ENCODE measurements around the gene GLIS1. TPM values are rescaled to one million over a fixed set of nuclear protein-coding genes. Genes with fewer than 3 reads are reported as not detected.

GLIS1 gene
- polyA plus RNA-seq, 3 donors, result not detected

DNA sequence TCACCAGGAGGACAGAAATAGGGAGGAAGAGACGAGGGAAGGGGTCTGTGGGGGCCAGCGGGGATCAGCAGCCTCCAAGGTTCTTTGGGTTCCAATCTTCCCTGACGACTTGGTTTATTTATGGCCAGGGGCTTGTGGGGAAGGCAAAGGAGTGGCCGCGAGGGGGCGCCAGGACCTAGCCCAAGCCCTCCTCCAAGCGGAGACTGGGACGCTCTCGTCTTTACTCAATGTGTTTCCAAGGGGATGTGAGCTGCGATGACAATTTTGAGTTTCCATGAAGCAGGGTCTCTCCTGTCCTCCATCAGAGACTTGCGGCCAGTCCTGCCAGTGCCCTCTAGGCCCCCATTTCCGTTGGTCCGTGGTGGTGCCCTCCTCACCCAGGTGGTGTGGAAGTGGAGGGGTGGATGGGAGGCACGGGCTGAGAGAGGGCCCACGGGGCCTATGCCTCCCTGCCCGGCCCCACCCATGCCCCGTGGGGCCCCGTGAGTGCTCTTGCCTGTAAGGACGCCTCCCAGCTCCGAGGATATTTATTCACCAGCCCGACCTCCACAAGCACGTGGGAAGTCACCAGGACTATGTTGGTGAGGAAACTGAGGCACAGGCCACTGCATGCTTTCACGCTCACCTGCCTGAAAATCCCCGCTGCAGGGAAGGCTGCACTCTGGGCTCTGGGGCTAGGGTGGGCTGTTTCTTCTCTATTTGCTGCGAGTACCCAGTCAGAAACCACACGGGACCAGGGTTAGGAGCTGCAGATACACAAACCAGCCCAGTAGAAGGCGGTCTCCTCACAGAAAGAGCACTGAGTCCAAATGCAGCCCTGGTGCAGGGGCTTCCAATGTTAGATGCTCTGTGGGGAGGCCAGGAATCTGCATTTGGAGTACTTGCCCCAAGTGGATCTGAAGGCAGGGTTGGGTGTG lies 253.2 kb downstream of the GLIS1 start:
- H2AFZ ChIP-seq (ENCODE audit: insufficient read depth, low read depth, low read length, poor library complexity, severe bottlenecking), result no peak overlapping the region
- H3K4me2 ChIP-seq (replicated peaks; ENCODE audit: extremely low read depth, low read length, poor library complexity, severe bottlenecking), result no peak overlapping the region
- TF ChIP-seq, protein P1, sequence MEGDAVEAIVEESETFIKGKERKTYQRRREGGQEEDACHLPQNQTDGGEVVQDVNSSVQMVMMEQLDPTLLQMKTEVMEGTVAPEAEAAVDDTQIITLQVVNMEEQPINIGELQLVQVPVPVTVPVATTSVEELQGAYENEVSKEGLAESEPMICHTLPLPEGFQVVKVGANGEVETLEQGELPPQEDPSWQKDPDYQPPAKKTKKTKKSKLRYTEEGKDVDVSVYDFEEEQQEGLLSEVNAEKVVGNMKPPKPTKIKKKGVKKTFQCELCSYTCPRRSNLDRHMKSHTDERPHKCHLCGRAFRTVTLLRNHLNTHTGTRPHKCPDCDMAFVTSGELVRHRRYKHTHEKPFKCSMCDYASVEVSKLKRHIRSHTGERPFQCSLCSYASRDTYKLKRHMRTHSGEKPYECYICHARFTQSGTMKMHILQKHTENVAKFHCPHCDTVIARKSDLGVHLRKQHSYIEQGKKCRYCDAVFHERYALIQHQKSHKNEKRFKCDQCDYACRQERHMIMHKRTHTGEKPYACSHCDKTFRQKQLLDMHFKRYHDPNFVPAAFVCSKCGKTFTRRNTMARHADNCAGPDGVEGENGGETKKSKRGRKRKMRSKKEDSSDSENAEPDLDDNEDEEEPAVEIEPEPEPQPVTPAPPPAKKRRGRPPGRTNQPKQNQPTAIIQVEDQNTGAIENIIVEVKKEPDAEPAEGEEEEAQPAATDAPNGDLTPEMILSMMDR (IDR thresholded peaks at IDR 0.05), result peak; percentile 80
- no peaks in the 10 kb centered on the region for H3K36me3 ChIP-seq (replicated peaks in 1 of 2; ENCODE audit: control insufficient read depth in 1 of 2, insufficient read depth in 2 of 2, low read length in 2 of 2)
- Mint-ChIP-seq H3K36me3 (no peaks in the 10 kb centered on the region), H3K27me3 (ENCODE audit: low read depth in 3 of 3) (peaks cover 8 to 14% (median 13%) of the 10 kb centered on the region in 3 donors), H3K4me3 (no peak overlapping the region), H3K27ac (no peak overlapping the region), H3K4me1 (peaks cover 3% of the 10 kb centered on the region), H3K9me3 (no peaks in the 10 kb centered on the region)
- no peaks in the 10 kb centered on the region for H3K9me3 ChIP-seq (replicated peaks in 1 of 2; ENCODE audit: control insufficient read depth in 1 of 2, insufficient read depth in 1 of 2, low read length in 2 of 2)
- 30% methylated on average over 15 of the region's 27 CpGs for WGBS (ENCODE audit: insufficient coverage)
- H3K9ac ChIP-seq (ENCODE audit: insufficient read depth, low read length, poor library complexity, severe bottlenecking), result no peak overlapping the region
- no peaks in the 10 kb centered on the region for H3K4me1 ChIP-seq (ENCODE audit: control insufficient read depth in 1 of 2, insufficient read depth in 2 of 2, low read length in 2 of 2)
- no peak overlapping the region for H3K4me3 ChIP-seq (replicated peaks in 1 of 3; ENCODE audit: low read depth in 2 of 3, low read length in 3 of 3)
- DNase-seq, result peak; percentile 3 to 23 (median 8)
- no peaks in the 10 kb centered on the region for H4K20me1 ChIP-seq (ENCODE audit: insufficient read depth, low read length)
- intact Hi-C loops (cut with micrococcal nuclease), result no loop called here
- H3K27ac ChIP-seq (ENCODE audit: low read depth in 1 of 2, low read length in 2 of 2), result no peak overlapping the region
- no peaks in the 10 kb centered on the region for H3K27me3 ChIP-seq (ENCODE audit: control insufficient read depth in 2 of 2, insufficient read depth in 2 of 2, low read length in 2 of 2)
- H3K79me2 ChIP-seq (ENCODE audit: insufficient read depth, low read length), result no peaks in the 10 kb centered on the region

DNA sequence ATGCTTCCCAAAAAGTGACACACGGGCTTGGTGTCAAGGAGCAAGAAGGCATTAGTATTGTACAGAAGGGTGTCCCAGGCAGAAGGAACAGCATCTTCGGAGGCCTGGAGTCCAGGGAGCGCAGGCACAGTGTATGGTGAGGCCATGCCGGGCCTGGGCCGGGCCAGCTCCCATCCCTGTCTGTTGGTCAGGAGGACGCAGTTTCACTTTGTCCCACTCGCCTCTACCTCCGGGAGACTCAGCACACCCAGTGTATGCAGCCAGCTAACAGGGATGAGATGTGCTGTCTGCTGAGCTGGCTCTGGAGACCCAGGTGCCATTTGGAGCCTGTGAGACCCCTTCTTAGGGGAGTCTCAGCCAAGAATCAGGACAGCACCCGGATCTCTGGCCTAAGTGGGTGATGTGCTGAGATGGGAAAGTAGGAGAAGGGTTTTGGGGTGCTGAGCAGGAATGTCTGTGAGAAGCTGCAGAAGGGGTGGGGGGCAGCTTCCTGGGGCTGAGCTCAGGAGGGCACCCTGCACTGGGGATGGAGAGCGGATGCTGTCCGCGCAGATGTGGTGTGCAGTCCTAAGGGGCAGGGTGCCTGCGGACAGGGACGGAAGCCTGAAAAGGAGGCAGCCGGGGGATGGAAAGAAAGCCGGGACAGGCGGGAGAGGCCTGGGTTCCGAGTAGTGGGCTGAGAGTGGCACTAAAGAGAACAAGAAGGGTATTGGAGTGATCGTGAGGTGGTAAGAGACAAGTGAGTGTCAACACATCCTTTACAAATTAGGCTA lies 254.1 kb downstream of the GLIS1 start:
- Histone ChIP-seq H3K27ac (ENCODE audit: low read depth in 1 of 2, low read length in 2 of 2) (no peak overlapping the region), H2AFZ (ENCODE audit: insufficient read depth, low read depth, low read length, poor library complexity, severe bottlenecking) (no peak overlapping the region), H3K4me1 (ENCODE audit: control insufficient read depth in 1 of 2, insufficient read depth in 2 of 2, low read length in 2 of 2) (no peaks in the 10 kb centered on the region), H3K9me3 (replicated peaks in 1 of 2; ENCODE audit: control insufficient read depth in 1 of 2, insufficient read depth in 1 of 2, low read length in 2 of 2) (no peaks in the 10 kb centered on the region), H3K9ac (ENCODE audit: insufficient read depth, low read length, poor library complexity, severe bottlenecking) (no peak overlapping the region), H3K79me2 (ENCODE audit: insufficient read depth, low read length) (no peaks in the 10 kb centered on the region), H4K20me1 (ENCODE audit: insufficient read depth, low read length) (no peaks in the 10 kb centered on the region), H3K36me3 (replicated peaks in 1 of 2; ENCODE audit: control insufficient read depth in 1 of 2, insufficient read depth in 2 of 2, low read length in 2 of 2) (no peaks in the 10 kb centered on the region), H3K27me3 (ENCODE audit: control insufficient read depth in 2 of 2, insufficient read depth in 2 of 2, low read length in 2 of 2) (no peaks in the 10 kb centered on the region), H3K4me3 (replicated peaks in 1 of 3; ENCODE audit: low read depth in 2 of 3, low read length in 3 of 3) (no peak overlapping the region), H3K4me2 (replicated peaks; ENCODE audit: extremely low read depth, low read length, poor library complexity, severe bottlenecking) (no peak overlapping the region)
- Mint-ChIP-seq H3K9me3 (no peaks in the 10 kb centered on the region), H3K4me3 (no peak overlapping the region), H3K36me3 (no peaks in the 10 kb centered on the region), H3K27ac (peak overlapping the region in 1 of 7 donors; percentile 19), H3K27me3 (ENCODE audit: low read depth in 3 of 3) (peaks cover 7 to 10% (median 10%) of the 10 kb centered on the region in 3 donors), H3K4me1 (peaks cover 3% of the 10 kb centered on the region)
- 91% methylated on average over 17 of the region's 19 CpGs for WGBS (ENCODE audit: insufficient coverage)
- TF ChIP-seq, protein P1 (IDR thresholded peaks at IDR 0.05), result no peak
- no peak for DNase-seq
- intact Hi-C loops (cut with micrococcal nuclease), result no loop called here
